ENCODE data around the gene POLR1A.

DNA sequence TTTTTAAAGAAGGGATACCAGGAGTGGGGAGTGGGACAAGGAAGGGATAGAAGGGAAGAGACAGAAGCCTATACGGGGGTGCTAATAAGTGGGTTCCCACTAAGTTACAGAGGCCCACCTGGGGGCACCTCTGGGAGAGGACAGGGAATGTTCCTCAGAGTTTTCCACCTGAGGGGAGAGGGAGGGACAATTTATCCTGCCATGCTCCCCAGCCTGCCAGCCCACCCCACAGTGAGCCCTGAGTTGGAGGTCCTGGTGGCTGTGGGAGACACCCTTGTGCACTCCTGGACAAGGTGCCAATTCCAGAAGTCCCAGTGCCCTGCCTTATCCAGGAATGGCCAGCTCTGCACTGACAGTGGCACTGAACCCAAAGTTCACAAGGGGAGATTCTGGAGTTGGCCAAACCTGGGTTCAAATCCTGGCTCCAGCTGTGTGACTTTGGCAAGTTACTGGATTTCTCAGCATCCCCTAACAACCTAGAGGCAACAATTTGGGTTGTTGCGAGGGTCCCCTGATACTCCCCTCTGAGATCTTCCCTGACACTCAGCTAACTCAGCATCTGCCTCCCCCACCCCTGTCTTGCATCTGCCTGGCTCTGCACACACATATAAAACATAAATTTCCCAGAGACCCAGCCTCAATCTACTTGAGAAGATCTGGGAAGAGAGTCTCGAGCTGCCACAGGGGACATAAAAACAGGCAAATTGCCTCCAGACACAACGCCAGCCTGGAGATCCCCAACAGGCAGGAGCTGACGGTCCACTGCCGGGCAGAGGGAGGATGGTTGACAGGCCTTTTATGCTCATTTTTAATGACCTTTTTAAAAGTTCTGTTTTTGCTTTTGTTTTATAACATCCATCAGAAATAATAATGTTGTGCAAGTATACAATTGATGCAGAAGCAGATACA, 118.2 kb downstream of the POLR1A start:
- no peak for TF ChIP-seq POLR2AphosphoS5 (IDR thresholded peaks at IDR 0.05; ENCODE audit: low read depth, low read length)
- TF ChIP-seq POLR2A (IDR thresholded peaks at IDR 0.05; ENCODE audit: control extremely low read depth in 1 of 2, low read depth in 2 of 2, low read length in 2 of 2), result no peak
- TF ChIP-seq CTCF (IDR thresholded peaks at IDR 0.05; ENCODE audit: control extremely low read depth in 1 of 3, insufficient read depth in 1 of 3, low read depth in 1 of 3, low read length in 3 of 3), result no peak
- no peak for TF ChIP-seq ATF2 (IDR thresholded peaks at IDR 0.05; ENCODE audit: low read length)
- TF ChIP-seq CHD1 (IDR thresholded peaks at IDR 0.05; ENCODE audit: low read depth, low read length), result no peak
- no peak for TF ChIP-seq EP300 (IDR thresholded peaks at IDR 0.05; ENCODE audit: borderline replicate concordance in 1 of 2, low read depth in 2 of 2, low read length in 2 of 2)

Data from H1 (cell line).